Measurements from ENCODE around the gene PDE8B.
"Not testable (repeated sequence)": the region's sequence is repeated elsewhere in the genome, so short reads cannot be mapped to it uniquely, and the experiment has no call there.

DNA sequence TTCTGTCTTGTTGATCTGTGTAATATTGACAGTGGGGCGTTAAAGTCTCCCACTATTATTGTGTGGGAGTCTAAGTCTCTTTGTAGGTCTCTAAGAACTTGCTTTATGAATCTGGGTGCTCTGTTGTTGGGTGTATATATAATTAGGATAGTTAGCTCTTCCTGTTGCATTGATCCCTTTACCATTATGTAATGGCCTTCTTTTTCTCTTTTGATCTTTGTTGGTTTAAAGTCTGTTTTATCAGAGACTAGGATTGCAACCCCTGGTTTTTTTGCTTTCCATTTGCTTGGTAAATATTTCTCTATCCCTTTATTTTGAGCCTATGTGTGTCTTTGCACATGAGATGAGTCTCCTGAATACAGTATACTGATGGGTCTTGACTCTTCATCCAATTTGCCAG is 175.9 kb downstream of the PDE8B start:
- not testable (repeated sequence) for TF ChIP-seq POLR2A (IDR thresholded peaks at IDR 0.05)
- TF ChIP-seq, protein P1, sequence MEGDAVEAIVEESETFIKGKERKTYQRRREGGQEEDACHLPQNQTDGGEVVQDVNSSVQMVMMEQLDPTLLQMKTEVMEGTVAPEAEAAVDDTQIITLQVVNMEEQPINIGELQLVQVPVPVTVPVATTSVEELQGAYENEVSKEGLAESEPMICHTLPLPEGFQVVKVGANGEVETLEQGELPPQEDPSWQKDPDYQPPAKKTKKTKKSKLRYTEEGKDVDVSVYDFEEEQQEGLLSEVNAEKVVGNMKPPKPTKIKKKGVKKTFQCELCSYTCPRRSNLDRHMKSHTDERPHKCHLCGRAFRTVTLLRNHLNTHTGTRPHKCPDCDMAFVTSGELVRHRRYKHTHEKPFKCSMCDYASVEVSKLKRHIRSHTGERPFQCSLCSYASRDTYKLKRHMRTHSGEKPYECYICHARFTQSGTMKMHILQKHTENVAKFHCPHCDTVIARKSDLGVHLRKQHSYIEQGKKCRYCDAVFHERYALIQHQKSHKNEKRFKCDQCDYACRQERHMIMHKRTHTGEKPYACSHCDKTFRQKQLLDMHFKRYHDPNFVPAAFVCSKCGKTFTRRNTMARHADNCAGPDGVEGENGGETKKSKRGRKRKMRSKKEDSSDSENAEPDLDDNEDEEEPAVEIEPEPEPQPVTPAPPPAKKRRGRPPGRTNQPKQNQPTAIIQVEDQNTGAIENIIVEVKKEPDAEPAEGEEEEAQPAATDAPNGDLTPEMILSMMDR (IDR thresholded peaks at IDR 0.05): not testable (repeated sequence)

Data from ovary (tissue), 3 donors.